Measurements from ENCODE around the gene DOCK2. TPM values are rescaled to one million over a fixed set of nuclear protein-coding genes. Genes with fewer than 3 reads are reported as not detected.

The DOCK2 gene
- total RNA-seq, 4 donors from 2014 or later, result 2.0 to 17.4 (median 7.5) TPM

DNA sequence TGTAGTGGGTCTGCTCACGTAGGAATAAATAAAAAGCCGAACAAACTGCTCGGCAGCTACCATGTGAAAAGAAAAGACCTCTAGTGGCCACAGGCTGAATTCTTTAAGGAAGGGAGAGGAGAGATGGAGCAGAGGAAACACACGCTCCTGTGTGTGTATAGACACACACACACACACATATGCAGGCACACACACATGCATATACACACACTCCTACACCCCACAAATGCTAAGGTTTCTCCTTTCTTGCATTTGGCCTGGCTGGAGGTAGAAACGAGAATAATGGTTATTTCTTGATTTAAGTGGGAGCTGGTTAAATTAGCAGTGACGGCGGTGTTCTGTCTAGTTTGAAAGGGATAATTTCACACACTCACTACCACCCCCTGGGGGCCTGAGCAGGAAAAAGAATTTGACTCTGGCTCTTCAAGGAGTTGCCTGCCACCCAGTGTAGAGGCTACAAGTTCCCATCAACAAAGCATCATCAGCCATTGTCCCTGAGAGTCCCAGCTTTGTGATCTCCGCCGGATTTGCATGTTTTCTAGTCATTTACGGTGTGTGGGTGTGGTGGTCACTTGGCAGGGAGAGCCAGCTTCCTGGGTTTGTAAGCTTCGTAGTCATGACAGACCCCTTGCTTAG is 343.5 kb downstream of the DOCK2 start, which contains the start of gene INSYN2B:
INSYN2B (minus strand) TSS at position 78 of the 636 bp plus-strand sequence. CDS start 96,597 bp downstream, outside the sequence.
- no peak within 1 kb of the TSS for H3K27ac ChIP-seq
- no peaks in the 10 kb centered on the region for H3K36me3 ChIP-seq
- no peaks in the 10 kb centered on the region for H3K9me3 ChIP-seq
- peak; percentile 18 to 54 for DNase-seq
- intact Hi-C loops (cut with DNase I; ENCODE audit: low total_unique reads), result no loop called here
- no peaks in the 10 kb centered on the region for H3K27me3 ChIP-seq
- H3K4me3 ChIP-seq, result peak within 1 kb of the TSS in 1 of 2 donors; percentile 10
- H3K4me1 ChIP-seq, result no peaks in the 10 kb centered on the region
- no peak for TF ChIP-seq POLR2A (IDR thresholded peaks at IDR 0.05)
- TF ChIP-seq, protein P1, sequence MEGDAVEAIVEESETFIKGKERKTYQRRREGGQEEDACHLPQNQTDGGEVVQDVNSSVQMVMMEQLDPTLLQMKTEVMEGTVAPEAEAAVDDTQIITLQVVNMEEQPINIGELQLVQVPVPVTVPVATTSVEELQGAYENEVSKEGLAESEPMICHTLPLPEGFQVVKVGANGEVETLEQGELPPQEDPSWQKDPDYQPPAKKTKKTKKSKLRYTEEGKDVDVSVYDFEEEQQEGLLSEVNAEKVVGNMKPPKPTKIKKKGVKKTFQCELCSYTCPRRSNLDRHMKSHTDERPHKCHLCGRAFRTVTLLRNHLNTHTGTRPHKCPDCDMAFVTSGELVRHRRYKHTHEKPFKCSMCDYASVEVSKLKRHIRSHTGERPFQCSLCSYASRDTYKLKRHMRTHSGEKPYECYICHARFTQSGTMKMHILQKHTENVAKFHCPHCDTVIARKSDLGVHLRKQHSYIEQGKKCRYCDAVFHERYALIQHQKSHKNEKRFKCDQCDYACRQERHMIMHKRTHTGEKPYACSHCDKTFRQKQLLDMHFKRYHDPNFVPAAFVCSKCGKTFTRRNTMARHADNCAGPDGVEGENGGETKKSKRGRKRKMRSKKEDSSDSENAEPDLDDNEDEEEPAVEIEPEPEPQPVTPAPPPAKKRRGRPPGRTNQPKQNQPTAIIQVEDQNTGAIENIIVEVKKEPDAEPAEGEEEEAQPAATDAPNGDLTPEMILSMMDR (IDR thresholded peaks at IDR 0.05), result peak in 3 of 4 experiments; percentile 11 to 49 (median 43)

DNA sequence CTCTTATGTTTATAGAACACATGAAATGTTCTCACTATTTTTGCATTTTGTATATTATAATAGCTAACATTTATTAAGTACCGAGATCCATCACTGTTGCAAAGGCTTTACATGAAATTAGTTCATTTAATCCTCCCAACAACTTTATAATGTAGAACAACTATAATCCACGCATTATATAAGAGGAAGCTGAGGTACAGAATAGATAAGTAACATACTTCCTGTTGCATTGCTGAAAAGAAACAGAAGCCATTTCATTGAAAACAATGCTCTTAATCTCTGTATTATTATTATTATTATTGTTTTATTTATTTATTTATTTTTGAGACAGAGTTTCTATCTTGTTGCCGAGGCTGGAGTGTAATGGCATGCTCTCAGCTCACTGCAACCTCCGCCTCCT is 351.1 kb downstream of the DOCK2 start:
- DNase-seq, result no peak
- H3K27ac ChIP-seq, result no peak overlapping the region
- TF ChIP-seq POLR2A (IDR thresholded peaks at IDR 0.05), result no peak
- H3K36me3 ChIP-seq, result no peaks in the 10 kb centered on the region
- no peaks in the 10 kb centered on the region for H3K27me3 ChIP-seq
- H3K4me1 ChIP-seq, result no peaks in the 10 kb centered on the region
- H3K9me3 ChIP-seq, result no peaks in the 10 kb centered on the region
- intact Hi-C loops (cut with DNase I; ENCODE audit: low total_unique reads), result no loop called here
- no peak overlapping the region for H3K4me3 ChIP-seq

DNA sequence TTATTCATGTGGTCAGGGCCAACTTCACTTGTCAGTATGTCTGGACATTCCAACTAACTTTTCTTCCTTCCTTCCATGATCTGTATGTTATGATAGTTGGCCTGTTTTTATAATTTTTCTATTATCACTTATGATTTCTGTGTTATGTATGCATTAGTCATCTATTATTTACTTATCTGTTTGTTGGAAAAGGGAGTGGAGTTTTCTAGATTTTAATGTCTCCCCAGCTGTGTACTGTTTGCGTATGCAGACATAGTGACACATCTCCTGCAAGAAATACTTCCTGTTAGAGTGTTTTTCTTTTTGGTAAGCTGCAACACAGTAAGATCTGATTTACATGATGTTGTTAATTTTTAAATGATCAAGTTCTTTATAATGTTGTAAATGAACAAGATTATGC is 351.9 kb downstream of the DOCK2 start:
- intact Hi-C loops (cut with DNase I; ENCODE audit: low total_unique reads), result no loop called here
- TF ChIP-seq, protein P1 (IDR thresholded peaks at IDR 0.05), result no peak
- no peak for TF ChIP-seq POLR2A (IDR thresholded peaks at IDR 0.05)
- no peaks in the 10 kb centered on the region for H3K9me3 ChIP-seq
- no peak overlapping the region for H3K4me3 ChIP-seq
- no peaks in the 10 kb centered on the region for H3K4me1 ChIP-seq
- DNase-seq, result no peak
- no peak overlapping the region for H3K27ac ChIP-seq
- no peaks in the 10 kb centered on the region for H3K27me3 ChIP-seq
- no peaks in the 10 kb centered on the region for H3K36me3 ChIP-seq

DNA sequence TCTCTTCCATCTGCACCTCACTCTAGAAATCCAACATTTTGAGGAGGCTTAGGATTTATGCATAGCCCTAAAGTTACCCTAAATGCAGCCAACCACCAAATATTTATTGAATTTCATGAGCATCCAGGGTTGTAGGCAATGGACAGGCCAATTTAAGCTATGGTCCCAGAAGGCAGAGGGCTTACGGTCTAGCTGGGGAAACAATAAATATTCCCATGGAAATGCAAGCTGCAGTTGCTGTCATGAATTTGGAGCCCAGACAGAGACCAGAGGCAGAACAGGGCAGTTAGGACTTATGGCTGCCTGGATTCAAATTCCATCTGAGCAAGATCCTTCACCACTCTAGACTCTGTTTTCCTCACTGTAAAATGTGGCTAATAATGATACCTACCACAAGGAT is 352.3 kb downstream of the DOCK2 start:
- no peaks in the 10 kb centered on the region for H3K36me3 ChIP-seq
- no peaks in the 10 kb centered on the region for H3K27me3 ChIP-seq
- no peak overlapping the region for H3K27ac ChIP-seq
- TF ChIP-seq, protein P1 (IDR thresholded peaks at IDR 0.05), result no peak
- no peak for TF ChIP-seq POLR2A (IDR thresholded peaks at IDR 0.05)
- H3K4me1 ChIP-seq, result no peaks in the 10 kb centered on the region
- intact Hi-C loops (cut with DNase I; ENCODE audit: low total_unique reads), result no loop called here
- DNase-seq, result no peak
- no peak overlapping the region for H3K4me3 ChIP-seq
- no peaks in the 10 kb centered on the region for H3K9me3 ChIP-seq

DNA sequence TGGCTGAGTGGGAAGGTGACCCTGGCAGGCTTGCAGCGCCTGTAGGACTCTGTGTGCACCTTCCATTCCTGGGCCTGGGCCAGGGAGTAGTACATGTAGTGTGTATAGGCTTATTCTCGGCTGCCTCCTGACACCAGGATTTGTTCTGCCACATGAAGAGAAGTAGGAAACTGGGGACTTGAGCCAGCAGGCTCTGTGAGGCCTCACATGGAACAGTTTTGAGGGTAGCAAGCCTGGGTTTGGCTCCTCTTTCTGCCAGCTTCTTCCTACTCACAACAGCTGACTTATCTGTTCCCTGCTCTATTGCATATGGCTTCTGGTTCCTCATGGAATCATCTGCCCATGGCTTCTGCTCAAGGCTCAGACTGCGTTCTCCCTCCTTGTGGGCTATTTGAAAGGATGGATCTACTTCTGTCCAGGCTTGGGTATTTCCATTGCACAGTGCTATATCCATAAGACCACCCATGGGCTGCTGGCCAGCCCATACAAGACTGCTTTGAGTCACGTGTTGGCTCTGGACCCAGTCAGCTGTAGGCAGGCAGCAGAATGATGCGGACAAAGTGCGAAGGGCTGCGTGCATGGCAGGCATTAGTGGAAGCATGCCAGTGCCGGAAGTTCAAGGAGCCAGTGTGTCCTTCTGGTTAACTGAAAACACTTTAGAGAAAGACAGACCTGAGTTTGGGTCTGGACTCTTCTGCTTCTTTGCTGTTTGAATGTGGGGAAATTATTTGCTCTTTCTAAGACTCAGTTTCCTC is 354.2 kb downstream of the DOCK2 start:
- Histone ChIP-seq H3K4me1 (no peaks in the 10 kb centered on the region), H3K27ac (no peak overlapping the region), H3K27me3 (no peaks in the 10 kb centered on the region), H3K4me3 (no peak overlapping the region), H3K36me3 (no peaks in the 10 kb centered on the region), H3K9me3 (no peaks in the 10 kb centered on the region)
- no peak for DNase-seq
- TF ChIP-seq, protein P1 (IDR thresholded peaks at IDR 0.05), result no peak
- no peak for TF ChIP-seq POLR2A (IDR thresholded peaks at IDR 0.05)
- intact Hi-C loops (cut with DNase I; ENCODE audit: low total_unique reads), result no loop called here

All from uterus (tissue), 4 donors.